ENCODE data around the gene ITGA5.
"Not testable (repeated sequence)": the region's sequence is repeated elsewhere in the genome, so short reads cannot be mapped to it uniquely, and the experiment has no call there.

ITGA5 gene

GRCh38 chr12:54356951-54357356 lies 62.1 kb downstream of the ITGA5 start:
- no peak overlapping the region for H3K4me3 ChIP-seq (ENCODE audit: low read depth, low read length)
- no peak for TF ChIP-seq CTCF (IDR thresholded peaks at IDR 0.05; ENCODE audit: low read depth, low read length)

GRCh38 chr12:54356228-54356627 lies 62.8 kb downstream of the ITGA5 start:
- no peak overlapping the region for H3K4me3 ChIP-seq (ENCODE audit: low read depth, low read length)
- TF ChIP-seq CTCF (IDR thresholded peaks at IDR 0.05; ENCODE audit: low read depth, low read length) = no peak

- H3K4me3 ChIP-seq (ENCODE audit: low read depth, low read length) = no peak overlapping the region
- TF ChIP-seq CTCF (IDR thresholded peaks at IDR 0.05; ENCODE audit: low read depth, low read length) = no peak; the same call in 1 of the 2 replicates
Observed at GRCh38 chr12:54355104-54355815, 63.8 kb downstream of the ITGA5 start.

- H3K4me3 ChIP-seq (ENCODE audit: low read depth, low read length) = not testable (repeated sequence)
Observed at GRCh38 chr12:54354271-54354670, 64.8 kb downstream of the ITGA5 start.

- no peak overlapping the region for H3K4me3 ChIP-seq (ENCODE audit: low read depth, low read length)
- TF ChIP-seq CTCF (IDR thresholded peaks at IDR 0.05; ENCODE audit: low read depth, low read length) = no peak
Observed at GRCh38 chr12:54352891-54353874, 65.9 kb downstream of the ITGA5 start.

GRCh38 chr12:54352022-54352531 lies 67.0 kb downstream of the ITGA5 start:
- no peak overlapping the region; the same call in 1 of the 2 replicates for H3K4me3 ChIP-seq (ENCODE audit: low read depth, low read length)
- TF ChIP-seq CTCF (IDR thresholded peaks at IDR 0.05; ENCODE audit: low read depth, low read length) = no peak

GRCh38 chr12:54351341-54351740 lies 67.7 kb downstream of the ITGA5 start:
- no peak for TF ChIP-seq CTCF (IDR thresholded peaks at IDR 0.05; ENCODE audit: low read depth, low read length)
- no peak overlapping the region for H3K4me3 ChIP-seq (ENCODE audit: low read depth, low read length)

Measured in WI38 (cell line).